ENCODE data around the gene MUC4. TPM values are rescaled to one million over a fixed set of nuclear protein-coding genes. Genes with fewer than 3 reads are reported as not detected.

MUC4 gene
- total and polyA plus RNA-seq, 9 of the 15 experiments (the other 6 are each of a cell fraction or from before 2014, with no cell fraction given), result under 0.01 to 0.21 (median 0.10) TPM; not detected in 4

DNA sequence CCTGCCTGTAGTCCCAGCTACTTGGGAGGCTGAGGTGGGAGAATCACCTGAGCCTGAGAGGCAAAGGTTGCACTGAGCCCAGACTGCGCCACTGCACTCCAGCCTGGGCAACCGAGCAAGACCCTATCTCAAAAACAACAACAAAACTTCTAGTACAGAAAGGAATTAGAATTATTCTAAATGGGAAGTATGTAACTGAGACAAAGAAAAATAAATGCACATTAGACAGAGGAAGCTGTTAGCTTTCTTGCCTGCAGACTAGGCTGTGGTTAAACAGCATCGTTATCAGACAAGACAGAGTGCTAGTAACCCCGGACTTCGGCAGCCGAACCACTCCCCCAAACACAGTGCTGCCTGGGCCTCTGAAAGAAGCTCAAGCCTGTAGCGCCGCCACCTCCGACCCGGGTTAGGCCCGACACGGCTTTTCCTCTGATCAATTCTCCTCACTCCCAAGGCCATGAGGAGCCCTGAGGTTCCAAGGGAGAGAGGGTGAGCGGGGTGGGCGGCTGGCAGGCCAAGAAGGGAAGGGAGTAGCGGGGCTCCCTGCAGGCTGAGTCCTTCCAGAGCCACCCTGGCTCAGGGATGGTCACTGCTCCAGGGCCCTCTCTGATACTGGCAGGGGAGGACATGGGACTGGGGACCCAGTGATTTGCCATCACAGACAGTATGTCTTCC, 44.8 kb upstream of the MUC4 start (continued):
- TF ChIP-seq, protein P1, sequence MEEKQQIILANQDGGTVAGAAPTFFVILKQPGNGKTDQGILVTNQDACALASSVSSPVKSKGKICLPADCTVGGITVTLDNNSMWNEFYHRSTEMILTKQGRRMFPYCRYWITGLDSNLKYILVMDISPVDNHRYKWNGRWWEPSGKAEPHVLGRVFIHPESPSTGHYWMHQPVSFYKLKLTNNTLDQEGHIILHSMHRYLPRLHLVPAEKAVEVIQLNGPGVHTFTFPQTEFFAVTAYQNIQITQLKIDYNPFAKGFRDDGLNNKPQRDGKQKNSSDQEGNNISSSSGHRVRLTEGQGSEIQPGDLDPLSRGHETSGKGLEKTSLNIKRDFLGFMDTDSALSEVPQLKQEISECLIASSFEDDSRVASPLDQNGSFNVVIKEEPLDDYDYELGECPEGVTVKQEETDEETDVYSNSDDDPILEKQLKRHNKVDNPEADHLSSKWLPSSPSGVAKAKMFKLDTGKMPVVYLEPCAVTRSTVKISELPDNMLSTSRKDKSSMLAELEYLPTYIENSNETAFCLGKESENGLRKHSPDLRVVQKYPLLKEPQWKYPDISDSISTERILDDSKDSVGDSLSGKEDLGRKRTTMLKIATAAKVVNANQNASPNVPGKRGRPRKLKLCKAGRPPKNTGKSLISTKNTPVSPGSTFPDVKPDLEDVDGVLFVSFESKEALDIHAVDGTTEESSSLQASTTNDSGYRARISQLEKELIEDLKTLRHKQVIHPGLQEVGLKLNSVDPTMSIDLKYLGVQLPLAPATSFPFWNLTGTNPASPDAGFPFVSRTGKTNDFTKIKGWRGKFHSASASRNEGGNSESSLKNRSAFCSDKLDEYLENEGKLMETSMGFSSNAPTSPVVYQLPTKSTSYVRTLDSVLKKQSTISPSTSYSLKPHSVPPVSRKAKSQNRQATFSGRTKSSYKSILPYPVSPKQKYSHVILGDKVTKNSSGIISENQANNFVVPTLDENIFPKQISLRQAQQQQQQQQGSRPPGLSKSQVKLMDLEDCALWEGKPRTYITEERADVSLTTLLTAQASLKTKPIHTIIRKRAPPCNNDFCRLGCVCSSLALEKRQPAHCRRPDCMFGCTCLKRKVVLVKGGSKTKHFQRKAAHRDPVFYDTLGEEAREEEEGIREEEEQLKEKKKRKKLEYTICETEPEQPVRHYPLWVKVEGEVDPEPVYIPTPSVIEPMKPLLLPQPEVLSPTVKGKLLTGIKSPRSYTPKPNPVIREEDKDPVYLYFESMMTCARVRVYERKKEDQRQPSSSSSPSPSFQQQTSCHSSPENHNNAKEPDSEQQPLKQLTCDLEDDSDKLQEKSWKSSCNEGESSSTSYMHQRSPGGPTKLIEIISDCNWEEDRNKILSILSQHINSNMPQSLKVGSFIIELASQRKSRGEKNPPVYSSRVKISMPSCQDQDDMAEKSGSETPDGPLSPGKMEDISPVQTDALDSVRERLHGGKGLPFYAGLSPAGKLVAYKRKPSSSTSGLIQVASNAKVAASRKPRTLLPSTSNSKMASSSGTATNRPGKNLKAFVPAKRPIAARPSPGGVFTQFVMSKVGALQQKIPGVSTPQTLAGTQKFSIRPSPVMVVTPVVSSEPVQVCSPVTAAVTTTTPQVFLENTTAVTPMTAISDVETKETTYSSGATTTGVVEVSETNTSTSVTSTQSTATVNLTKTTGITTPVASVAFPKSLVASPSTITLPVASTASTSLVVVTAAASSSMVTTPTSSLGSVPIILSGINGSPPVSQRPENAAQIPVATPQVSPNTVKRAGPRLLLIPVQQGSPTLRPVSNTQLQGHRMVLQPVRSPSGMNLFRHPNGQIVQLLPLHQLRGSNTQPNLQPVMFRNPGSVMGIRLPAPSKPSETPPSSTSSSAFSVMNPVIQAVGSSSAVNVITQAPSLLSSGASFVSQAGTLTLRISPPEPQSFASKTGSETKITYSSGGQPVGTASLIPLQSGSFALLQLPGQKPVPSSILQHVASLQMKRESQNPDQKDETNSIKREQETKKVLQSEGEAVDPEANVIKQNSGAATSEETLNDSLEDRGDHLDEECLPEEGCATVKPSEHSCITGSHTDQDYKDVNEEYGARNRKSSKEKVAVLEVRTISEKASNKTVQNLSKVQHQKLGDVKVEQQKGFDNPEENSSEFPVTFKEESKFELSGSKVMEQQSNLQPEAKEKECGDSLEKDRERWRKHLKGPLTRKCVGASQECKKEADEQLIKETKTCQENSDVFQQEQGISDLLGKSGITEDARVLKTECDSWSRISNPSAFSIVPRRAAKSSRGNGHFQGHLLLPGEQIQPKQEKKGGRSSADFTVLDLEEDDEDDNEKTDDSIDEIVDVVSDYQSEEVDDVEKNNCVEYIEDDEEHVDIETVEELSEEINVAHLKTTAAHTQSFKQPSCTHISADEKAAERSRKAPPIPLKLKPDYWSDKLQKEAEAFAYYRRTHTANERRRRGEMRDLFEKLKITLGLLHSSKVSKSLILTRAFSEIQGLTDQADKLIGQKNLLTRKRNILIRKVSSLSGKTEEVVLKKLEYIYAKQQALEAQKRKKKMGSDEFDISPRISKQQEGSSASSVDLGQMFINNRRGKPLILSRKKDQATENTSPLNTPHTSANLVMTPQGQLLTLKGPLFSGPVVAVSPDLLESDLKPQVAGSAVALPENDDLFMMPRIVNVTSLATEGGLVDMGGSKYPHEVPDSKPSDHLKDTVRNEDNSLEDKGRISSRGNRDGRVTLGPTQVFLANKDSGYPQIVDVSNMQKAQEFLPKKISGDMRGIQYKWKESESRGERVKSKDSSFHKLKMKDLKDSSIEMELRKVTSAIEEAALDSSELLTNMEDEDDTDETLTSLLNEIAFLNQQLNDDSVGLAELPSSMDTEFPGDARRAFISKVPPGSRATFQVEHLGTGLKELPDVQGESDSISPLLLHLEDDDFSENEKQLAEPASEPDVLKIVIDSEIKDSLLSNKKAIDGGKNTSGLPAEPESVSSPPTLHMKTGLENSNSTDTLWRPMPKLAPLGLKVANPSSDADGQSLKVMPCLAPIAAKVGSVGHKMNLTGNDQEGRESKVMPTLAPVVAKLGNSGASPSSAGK (IDR thresholded peaks at IDR 0.05), result no peak; the same call in 1 of the 2 replicates
- TF ChIP-seq ZNF324 (CRISPR knock-in tag; IDR thresholded peaks at IDR 0.05), result no peak
- TF ChIP-seq BHLHE40 (IDR thresholded peaks at IDR 0.05; ENCODE audit: low read length), result 0 out of 2 replicates have a peak, but pooled peaks have one; percentile 10
- no peak for TF ChIP-seq MED1 (CRISPR knock-in tag; IDR thresholded peaks at IDR 0.05; ENCODE audit: borderline replicate concordance)
- no peak for TF ChIP-seq HSF4 (CRISPR knock-in tag; IDR thresholded peaks at IDR 0.05; ENCODE audit: borderline replicate concordance)
- TF ChIP-seq RCOR1 (IDR thresholded peaks at IDR 0.05; ENCODE audit: borderline replicate concordance in 1 of 2, low read depth in 2 of 2, low read length in 2 of 2), result peak; percentile 36 to 80; a peak in 3 of 4 replicates
- TF ChIP-seq SUPT5H (IDR thresholded peaks at IDR 0.05), result no peak
- TF ChIP-seq ZNF766 (CRISPR knock-in tag; conservative IDR thresholded peaks at IDR 0.05), result peak; percentile 76
- TF ChIP-seq, protein P2, sequence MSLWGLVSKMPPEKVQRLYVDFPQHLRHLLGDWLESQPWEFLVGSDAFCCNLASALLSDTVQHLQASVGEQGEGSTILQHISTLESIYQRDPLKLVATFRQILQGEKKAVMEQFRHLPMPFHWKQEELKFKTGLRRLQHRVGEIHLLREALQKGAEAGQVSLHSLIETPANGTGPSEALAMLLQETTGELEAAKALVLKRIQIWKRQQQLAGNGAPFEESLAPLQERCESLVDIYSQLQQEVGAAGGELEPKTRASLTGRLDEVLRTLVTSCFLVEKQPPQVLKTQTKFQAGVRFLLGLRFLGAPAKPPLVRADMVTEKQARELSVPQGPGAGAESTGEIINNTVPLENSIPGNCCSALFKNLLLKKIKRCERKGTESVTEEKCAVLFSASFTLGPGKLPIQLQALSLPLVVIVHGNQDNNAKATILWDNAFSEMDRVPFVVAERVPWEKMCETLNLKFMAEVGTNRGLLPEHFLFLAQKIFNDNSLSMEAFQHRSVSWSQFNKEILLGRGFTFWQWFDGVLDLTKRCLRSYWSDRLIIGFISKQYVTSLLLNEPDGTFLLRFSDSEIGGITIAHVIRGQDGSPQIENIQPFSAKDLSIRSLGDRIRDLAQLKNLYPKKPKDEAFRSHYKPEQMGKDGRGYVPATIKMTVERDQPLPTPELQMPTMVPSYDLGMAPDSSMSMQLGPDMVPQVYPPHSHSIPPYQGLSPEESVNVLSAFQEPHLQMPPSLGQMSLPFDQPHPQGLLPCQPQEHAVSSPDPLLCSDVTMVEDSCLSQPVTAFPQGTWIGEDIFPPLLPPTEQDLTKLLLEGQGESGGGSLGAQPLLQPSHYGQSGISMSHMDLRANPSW (CRISPR knock-in tag; IDR thresholded peaks at IDR 0.05), result no peak
- TF ChIP-seq TGIF2 (CRISPR knock-in tag; IDR thresholded peaks at IDR 0.05), result no peak
- TF ChIP-seq, protein P3, sequence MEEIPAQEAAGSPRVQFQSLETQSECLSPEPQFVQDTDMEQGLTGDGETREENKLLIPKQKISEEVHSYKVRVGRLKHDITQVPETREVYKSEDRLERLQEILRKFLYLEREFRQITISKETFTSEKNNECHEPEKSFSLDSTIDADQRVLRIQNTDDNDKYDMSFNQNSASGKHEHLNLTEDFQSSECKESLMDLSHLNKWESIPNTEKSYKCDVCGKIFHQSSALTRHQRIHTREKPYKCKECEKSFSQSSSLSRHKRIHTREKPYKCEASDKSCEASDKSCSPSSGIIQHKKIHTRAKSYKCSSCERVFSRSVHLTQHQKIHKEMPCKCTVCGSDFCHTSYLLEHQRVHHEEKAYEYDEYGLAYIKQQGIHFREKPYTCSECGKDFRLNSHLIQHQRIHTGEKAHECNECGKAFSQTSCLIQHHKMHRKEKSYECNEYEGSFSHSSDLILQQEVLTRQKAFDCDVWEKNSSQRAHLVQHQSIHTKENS (CRISPR knock-in tag; IDR thresholded peaks at IDR 0.05), result no peak
- TF ChIP-seq NRF1 (conservative IDR thresholded peaks at IDR 0.05 in 1 of 2, IDR thresholded peaks at IDR 0.05 in 1 of 2), result no peak; a peak in 1 of 4 replicates

Measured in K562 (cell line).